HG02840 (cell line): ENCODE results near the gene SLC13A4.
"Not testable (repeated sequence)": the region's sequence is repeated elsewhere in the genome, so short reads cannot be mapped to it uniquely, and the experiment has no call there.

Experiments used
- ATAC-seq: cut with Tn5 transposase; IDR thresholded peaks from one replicate; pipeline ENCODE4 v1.9.1; 2021; ENCODE audit warnings: mild to moderate bottlenecking, moderate library complexity, moderate number of reproducible peaks; ENCODE audit not compliant: unreplicated experiment, low FRiP score

Gene SLC13A4

GRCh38 chr7:135704698-135705097, 23.3 kb downstream of the SLC13A4 start:
- ATAC-seq: no peak

DNA sequence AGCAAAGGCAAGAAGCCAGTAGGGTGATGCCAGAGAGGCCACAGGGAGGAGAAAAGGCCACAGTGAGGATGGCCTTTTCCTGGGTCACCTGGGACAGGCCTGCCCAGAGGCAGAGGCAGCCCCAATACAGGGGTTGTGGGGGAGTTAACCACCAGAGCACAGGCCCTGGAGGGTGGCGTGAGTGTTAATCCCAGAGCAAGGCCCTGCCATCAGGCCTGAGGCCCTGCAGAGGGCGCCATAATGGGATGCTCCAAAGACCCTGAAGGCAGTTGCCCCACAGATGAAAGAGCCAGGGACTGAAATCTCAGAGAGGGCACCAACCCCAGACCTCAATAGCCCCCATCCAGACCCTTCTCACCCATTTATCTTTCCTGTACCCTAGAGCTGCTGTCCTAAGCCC, 23.9 kb downstream of the SLC13A4 start:
- ATAC-seq: no peak

DNA sequence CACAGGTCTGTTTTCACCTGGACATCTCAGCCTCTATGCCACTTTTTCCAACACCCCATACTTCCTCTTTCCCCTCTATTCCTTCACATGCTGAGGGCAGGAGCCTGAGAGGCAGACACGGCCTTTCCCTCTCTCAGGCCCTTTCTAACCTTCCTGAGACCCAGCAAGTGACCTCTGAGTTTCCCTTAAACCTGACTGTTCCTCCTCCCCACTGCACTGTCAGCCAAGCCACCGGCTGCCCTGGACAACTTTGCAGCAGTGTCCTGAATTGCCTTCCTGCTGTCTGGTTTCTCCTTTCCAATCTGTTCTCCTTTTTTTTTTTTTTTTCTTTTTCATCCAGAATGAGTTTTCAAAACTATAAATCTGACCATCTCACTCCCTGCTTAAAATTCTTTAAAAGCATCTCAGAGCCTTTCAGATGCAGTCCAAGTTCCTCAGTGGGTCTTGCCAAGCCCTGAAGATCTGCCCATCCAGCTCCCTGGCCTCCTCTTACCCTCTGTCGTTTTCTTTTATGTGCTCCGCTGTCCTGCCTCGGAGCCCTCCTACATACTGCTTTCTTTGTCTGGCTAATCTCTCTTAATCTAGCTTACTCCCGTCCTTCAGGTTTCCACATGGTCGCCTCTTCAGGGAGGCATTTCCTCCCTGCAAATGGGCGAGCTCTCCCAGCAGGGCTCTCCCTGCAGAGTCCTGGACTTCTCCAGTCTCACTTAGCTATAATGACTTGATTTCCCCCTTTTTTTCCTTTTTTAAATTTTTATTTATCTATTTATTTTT, 30.5 kb downstream of the SLC13A4 start:
- ATAC-seq: no peak

DNA sequence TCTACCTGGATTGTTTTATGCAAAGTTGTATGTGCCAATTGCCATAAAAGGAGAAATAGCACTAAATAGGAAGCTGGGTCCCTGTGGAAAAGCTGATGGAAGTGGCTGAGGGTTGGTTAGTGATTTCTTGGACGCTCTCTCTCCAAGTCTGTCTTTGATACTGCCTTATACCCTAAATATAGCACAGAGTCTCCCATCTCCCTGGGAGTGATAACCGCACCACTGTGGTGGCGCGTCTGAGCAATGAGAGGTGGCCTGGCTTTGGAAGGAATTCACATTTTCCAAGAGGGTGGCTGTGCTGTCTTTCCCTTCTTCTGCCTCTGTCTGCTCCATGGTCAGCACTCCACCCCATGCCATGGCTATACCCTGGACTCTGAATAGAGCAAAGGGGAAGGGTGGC, 34.4 kb downstream of the SLC13A4 start:
- no peak for ATAC-seq

GRCh38 chr7:135692606-135693005, 35.4 kb downstream of the SLC13A4 start:
- not testable (repeated sequence) for ATAC-seq

- no peak for ATAC-seq
These were observed 35.9 kb downstream of the SLC13A4 start for GRCh38 chr7:135692055-135692454.

GRCh38 chr7:135690566-135690965, 37.4 kb downstream of the SLC13A4 start:
- no peak for ATAC-seq

- ATAC-seq: no peak
These were observed 40.5 kb downstream of the SLC13A4 start for GRCh38 chr7:135687466-135687865.

DNA sequence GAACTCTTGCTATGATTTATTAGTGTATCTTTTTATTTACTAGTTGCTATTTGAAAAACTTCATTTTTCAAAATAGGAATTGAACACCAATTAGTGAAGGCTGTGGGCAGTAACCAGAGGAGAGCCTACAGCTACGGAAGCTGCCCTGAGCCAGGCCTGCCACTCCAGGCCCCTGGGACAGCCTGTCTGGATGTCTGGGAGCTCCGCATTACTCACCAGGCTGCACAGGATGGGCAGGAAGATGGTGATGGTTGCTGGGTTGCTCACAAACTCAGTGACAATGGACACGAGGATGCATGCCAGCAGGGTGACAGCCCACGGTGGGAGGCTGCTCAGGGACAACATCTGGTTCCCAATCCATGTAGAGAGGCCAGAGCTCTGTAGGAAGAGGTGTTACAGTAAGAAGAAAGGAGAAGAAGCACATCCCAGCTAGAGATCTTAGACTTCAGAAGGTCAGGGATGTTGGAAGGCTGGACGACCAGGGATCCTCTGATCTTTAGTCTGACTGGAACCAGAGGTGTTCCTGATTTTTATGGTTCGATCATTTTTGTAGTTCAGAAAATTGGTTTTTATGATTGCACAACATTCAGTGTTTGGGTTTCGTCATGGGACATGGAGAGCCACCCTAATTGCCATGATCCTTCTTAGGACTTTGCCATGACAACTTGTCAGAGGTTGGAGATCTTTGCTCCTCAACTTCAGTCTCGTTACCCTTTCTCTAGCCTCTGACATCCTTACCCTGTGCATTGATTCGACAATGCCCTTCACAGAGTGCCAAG, 42.5 kb downstream of the SLC13A4 start:
- no peak for ATAC-seq

DNA sequence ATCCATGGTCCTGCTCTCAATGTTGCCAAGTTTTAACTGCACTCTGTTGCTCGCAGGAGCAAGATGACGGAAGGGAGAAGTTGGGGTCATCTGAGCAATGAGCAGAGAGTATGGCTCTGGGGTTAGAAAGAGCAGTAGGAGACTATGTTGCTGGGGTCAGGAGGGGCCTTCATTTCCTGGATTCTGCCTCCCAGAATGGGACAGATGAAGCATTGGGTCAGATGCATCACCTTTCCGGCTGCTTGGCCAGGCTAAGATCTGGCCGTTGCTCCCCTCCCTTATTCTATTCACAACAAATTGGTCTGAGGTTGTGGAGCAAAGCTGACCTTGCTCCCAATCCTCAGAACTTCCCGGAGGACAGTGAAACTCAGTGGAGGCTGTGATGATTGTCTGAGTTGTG, 43.3 kb downstream of the SLC13A4 start:
- ATAC-seq: no peak

- ATAC-seq: no peak
These were observed 43.9 kb downstream of the SLC13A4 start for GRCh38 chr7:135684136-135684535.

DNA sequence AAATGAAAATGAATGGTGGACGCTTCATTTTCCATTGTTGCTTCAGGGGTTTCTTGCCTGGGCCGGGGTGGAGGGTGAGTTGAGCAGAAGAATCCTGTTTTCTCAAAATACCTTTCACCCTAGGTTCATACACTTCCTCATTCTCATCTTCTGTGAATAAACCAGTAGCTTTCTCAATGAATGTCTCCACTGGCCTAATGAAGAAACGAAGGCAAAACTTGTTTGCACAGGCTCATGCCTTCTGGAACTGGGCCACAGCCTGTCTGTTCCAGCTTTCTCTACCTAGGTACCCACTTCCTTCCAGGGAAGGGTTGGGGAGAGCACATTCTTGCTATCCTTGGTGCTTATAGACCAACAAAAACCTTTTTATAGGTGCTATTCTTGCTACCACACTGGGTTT, 44.4 kb downstream of the SLC13A4 start:
- no peak for ATAC-seq

GRCh38 chr7:135682191-135682590, 45.8 kb downstream of the SLC13A4 start:
- ATAC-seq: no peak

DNA sequence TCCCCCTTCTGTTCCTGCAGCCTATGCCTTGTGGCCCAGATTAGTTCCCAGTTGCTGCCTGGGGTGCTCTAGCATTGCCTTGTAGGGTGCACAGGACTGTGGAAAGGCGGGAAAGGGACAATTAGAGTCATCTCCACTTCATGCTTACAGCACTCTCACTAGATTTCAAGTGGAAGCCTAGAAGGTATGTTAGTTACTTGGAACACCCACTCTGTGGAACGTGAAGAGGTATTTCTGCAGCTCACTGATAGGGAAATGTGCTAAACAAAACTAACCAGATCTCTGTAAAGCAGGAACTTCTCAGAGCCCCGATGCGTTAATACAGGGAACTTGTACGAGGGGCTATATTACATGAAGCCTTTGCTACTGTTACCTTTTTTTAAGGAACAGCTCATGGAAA, 46.2 kb downstream of the SLC13A4 start:
- ATAC-seq: no peak

- no peak for ATAC-seq
These were observed 49.1 kb downstream of the SLC13A4 start for GRCh38 chr7:135678612-135679575.

- no peak for ATAC-seq
These were observed 54.7 kb downstream of the SLC13A4 start for GRCh38 chr7:135673360-135673706.

DNA sequence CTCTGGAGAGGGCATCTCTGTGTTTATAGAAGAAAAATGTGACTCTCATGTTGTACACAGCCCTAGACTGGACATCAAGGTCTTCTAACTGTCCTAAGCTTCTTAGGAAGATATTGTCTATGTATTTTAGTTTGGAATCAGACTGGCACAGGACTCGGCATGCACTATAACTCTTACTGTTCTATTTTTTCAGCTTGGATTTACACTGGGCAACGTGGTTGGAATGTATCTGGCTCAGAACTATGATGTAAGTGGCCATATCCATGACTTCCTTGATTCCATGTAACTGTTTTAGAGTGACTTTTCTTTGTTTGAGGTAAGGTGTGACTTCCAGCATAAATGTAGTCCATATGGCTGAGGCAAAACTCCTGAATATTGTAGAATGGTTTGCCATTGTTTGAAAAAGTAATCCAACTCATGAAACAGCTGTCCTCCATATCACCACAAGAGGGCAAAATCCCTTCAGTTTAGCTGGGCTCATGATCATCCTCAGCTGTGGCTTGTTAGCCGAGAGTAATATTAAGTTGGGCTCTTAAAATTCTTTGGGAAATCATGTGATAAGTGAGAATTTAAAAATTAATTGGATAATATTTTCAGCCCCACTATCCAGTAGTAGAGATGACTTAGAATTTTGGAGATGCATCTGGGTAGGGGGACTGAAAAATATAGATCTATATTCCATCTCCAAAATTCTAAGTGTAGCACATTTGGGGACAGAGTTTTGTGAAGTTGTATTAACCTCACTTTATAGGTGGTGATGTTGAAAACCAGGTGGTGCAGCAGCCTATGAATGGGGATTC, 55.2 kb downstream of the SLC13A4 start:
- no peak for ATAC-seq

- ATAC-seq: no peak
These were observed 57.8 kb downstream of the SLC13A4 start for GRCh38 chr7:135670179-135670578.

GRCh38 chr7:135669774-135670173, 58.2 kb downstream of the SLC13A4 start:
- no peak for ATAC-seq

DNA sequence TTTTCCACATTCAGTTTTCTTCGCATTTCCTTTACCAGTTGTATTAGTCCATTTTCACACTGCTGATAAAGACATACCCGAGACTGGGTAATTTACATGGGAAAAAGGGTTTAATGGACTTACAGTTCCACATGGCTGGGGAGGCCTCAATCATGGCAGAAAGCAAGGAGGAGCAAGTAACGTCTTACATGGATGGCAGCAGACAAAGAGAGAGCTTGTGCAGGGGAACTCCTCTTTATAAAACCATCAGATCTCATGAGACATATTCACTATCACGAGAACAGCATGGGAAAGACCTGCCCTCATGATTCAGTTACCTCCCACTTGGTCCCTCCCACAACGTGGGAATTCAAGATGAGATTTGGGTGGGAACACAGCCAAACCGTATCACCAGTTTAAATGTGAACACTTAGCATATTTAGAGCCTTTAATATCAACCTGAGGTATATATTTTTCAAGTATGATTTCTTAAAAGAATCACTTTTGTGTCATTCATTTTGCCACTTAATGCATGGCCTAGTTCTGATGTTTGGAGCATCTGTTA, 59.1 kb downstream of the SLC13A4 start:
- not testable (repeated sequence) for ATAC-seq
